ENCODE data around the gene KLHL33.

KLHL33 gene

GRCh38 chr14:20418501-20418909 is 17.5 kb downstream of the KLHL33 start:
- Mint-ChIP-seq H3K27me3 (ENCODE audit: low read depth) (peaks cover 6% of the 10 kb centered on the region), H3K4me3 (no peak overlapping the region), H3K9me3 (no peaks in the 10 kb centered on the region), H3K4me1 (no peaks in the 10 kb centered on the region), H3K36me3 (ENCODE audit: low read depth) (no peaks in the 10 kb centered on the region), H3K27ac (no peak overlapping the region)
- TF ChIP-seq, protein P1, sequence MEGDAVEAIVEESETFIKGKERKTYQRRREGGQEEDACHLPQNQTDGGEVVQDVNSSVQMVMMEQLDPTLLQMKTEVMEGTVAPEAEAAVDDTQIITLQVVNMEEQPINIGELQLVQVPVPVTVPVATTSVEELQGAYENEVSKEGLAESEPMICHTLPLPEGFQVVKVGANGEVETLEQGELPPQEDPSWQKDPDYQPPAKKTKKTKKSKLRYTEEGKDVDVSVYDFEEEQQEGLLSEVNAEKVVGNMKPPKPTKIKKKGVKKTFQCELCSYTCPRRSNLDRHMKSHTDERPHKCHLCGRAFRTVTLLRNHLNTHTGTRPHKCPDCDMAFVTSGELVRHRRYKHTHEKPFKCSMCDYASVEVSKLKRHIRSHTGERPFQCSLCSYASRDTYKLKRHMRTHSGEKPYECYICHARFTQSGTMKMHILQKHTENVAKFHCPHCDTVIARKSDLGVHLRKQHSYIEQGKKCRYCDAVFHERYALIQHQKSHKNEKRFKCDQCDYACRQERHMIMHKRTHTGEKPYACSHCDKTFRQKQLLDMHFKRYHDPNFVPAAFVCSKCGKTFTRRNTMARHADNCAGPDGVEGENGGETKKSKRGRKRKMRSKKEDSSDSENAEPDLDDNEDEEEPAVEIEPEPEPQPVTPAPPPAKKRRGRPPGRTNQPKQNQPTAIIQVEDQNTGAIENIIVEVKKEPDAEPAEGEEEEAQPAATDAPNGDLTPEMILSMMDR (IDR thresholded peaks at IDR 0.05; ENCODE audit: unreplicated experiment in 3 of 3) = no peak

- Mint-ChIP-seq H3K27ac (no peak overlapping the region), H3K36me3 (ENCODE audit: low read depth) (no peaks in the 10 kb centered on the region), H3K27me3 (ENCODE audit: low read depth) (peaks cover 6% of the 10 kb centered on the region), H3K9me3 (no peaks in the 10 kb centered on the region), H3K4me3 (no peak overlapping the region), H3K4me1 (peaks cover 6% of the 10 kb centered on the region)
- TF ChIP-seq, protein P1 (IDR thresholded peaks at IDR 0.05; ENCODE audit: unreplicated experiment in 3 of 3) = no peak
These were observed 18.4 kb downstream of the KLHL33 start for GRCh38 chr14:20417250-20418186.

DNA sequence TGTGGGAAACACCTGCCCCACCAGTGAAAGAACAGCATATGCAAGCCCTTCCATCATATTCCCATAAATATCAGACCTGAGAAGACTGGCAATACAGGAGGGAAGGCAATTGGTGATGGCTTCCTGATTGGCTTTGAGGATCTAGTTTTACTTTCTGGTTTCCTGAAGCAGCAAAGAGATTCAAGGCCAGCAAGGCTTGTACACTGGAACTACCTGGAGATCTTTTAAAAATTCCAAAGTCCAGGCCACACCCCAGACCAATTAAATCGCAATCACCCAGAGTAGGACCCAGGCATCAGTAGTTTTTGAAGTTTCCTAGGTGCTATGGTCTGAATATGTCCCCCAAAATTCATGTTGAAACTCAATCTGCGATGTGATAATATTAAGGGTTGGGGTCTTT is 19.7 kb downstream of the KLHL33 start:
- H3K27me3 Mint-ChIP-seq (ENCODE audit: low read depth) = peaks cover 6% of the 10 kb centered on the region
- H3K4me3 Mint-ChIP-seq = no peak overlapping the region
- H3K36me3 Mint-ChIP-seq (ENCODE audit: low read depth) = no peaks in the 10 kb centered on the region
- TF ChIP-seq, protein P1 (IDR thresholded peaks at IDR 0.05; ENCODE audit: unreplicated experiment in 3 of 3) = no peak
- peaks cover 11% of the 10 kb centered on the region for H3K4me1 Mint-ChIP-seq
- no peak overlapping the region for H3K27ac Mint-ChIP-seq
- H3K9me3 Mint-ChIP-seq = no peaks in the 10 kb centered on the region

- Mint-ChIP-seq H3K4me3 (peak overlapping the region in 2 of 3 experiments; percentile 3 to 9), H3K9me3 (no peaks in the 10 kb centered on the region), H3K4me1 (peaks cover 11% of the 10 kb centered on the region), H3K27me3 (ENCODE audit: low read depth) (peaks cover 6% of the 10 kb centered on the region), H3K27ac (no peak overlapping the region), H3K36me3 (ENCODE audit: low read depth) (no peaks in the 10 kb centered on the region)
- TF ChIP-seq, protein P1 (IDR thresholded peaks at IDR 0.05; ENCODE audit: unreplicated experiment in 3 of 3) = peak; percentile 39 to 56 (median 51)
These were observed 20.2 kb downstream of the KLHL33 start for GRCh38 chr14:20415782-20416206.

- Mint-ChIP-seq H3K27ac (peak overlapping the region; percentile 82 to 96 (median 86)), H3K36me3 (ENCODE audit: low read depth) (no peaks in the 10 kb centered on the region), H3K9me3 (no peaks in the 10 kb centered on the region), H3K4me1 (peaks cover 17% of the 10 kb centered on the region), H3K4me3 (peak overlapping the region; percentile 86 to 94 (median 93)), H3K27me3 (ENCODE audit: low read depth) (peaks cover 2% of the 10 kb centered on the region)
- TF ChIP-seq, protein P1 (IDR thresholded peaks at IDR 0.05; ENCODE audit: unreplicated experiment in 3 of 3) = no peak
These were observed 22.3 kb downstream of the KLHL33 start for GRCh38 chr14:20413744-20414082.

Data from nephron (organoid).